WTC11 (cell line): ENCODE data around the gene SLA2. TPM values are rescaled to one million over a fixed set of nuclear protein-coding genes. Genes with fewer than 3 reads are reported as not detected.

Source experiments
- ATAC-seq: fragments of 200-7000 bp; cut with Tn5 transposase; 2 replicates; pipeline ENCODE4 v1.10.0; 2021; ENCODE audit warnings: mild to moderate bottlenecking, moderate library complexity
- CTCF ChIA-PET: fragments of 300-600 bp; sonication (Branson Sonifier 250); formaldehyde crosslinking; loops from one replicate; lab custom pipeline; 2021; ENCODE audit warnings: antibody characterized with exemption; lab: Charles Lee
- POLR2A ChIA-PET: fragments of 350-600 bp; sonication (Branson Sonifier 250); formaldehyde crosslinking; loops from one replicate; lab custom pipeline; 2021; ENCODE audit warnings: antibody characterized with exemption; lab: Charles Lee
- DNase-seq: peaks from one replicate; pipeline ENCODE4 v3.0.0; 2021; ENCODE audit warnings: low spot score
- H3K27ac Mint-ChIP-seq: 2 replicates; pipeline ENCODE4 v1.8.0; 2021; ENCODE audit warnings: mixed read lengths
- H3K27me3 Mint-ChIP-seq: 2 replicates; pipeline ENCODE4 v1.8.0; 2021; ENCODE audit warnings: low read depth, mild to moderate bottlenecking, moderate library complexity, mixed read lengths
- H3K36me3 Mint-ChIP-seq: 2 replicates; pipeline ENCODE4 v1.8.0; 2021; ENCODE audit warnings: mixed read lengths
- H3K4me1 Mint-ChIP-seq: 2 replicates; pipeline ENCODE4 v1.8.0; 2022; ENCODE audit warnings: mixed read lengths
- H3K4me3 Mint-ChIP-seq: 2 replicates; pipeline ENCODE4 v1.8.0; 2021; ENCODE audit warnings: mild to moderate bottlenecking, moderate library complexity, mixed read lengths
- H3K9me3 Mint-ChIP-seq: 2 replicates; pipeline ENCODE4 v1.8.0; 2021; ENCODE audit warnings: mixed read lengths
- CBFB ChIP-seq: sonication (generic); formaldehyde crosslinking; IDR thresholded peaks from 2 replicates; pipeline ENCODE4 v1.8.1; 2022; ENCODE audit warnings: mild to moderate bottlenecking, low read depth, missing genetic modification reagents
- CREM ChIP-seq: sonication (generic); formaldehyde crosslinking; IDR thresholded peaks from 2 replicates; pipeline ENCODE4 v1.8.1; 2022; ENCODE audit warnings: mild to moderate bottlenecking, missing genetic modification reagents, moderate library complexity
- FOXJ3 ChIP-seq: sonication (generic); formaldehyde crosslinking; IDR thresholded peaks from 2 replicates; pipeline ENCODE4 v1.9.0; 2021; ENCODE audit warnings: missing genetic modification reagents, mild to moderate bottlenecking, borderline replicate concordance
- FOXK1 ChIP-seq: sonication (generic); formaldehyde crosslinking; IDR thresholded peaks from 2 replicates; pipeline ENCODE4 v1.8.0; 2022; ENCODE audit warnings: mild to moderate bottlenecking, moderate library complexity, missing genetic modification reagents
- FOXP1 ChIP-seq: sonication (generic); formaldehyde crosslinking; IDR thresholded peaks from 2 replicates; pipeline ENCODE4 v1.8.0; 2022; ENCODE audit warnings: missing genetic modification reagents, mild to moderate bottlenecking, moderate library complexity, borderline replicate concordance
- GRHL2 ChIP-seq: fragments of 250-450 bp; sonication (Bioruptor Pico); IDR thresholded peaks from 2 replicates; pipeline ENCODE4 v1.8.0; 2022; ENCODE audit warnings: mild to moderate bottlenecking, moderate library complexity; ENCODE audit not compliant: insufficient replicate concordance, severe bottlenecking
- IRF2 ChIP-seq: sonication (generic); formaldehyde crosslinking; IDR thresholded peaks from 2 replicates; pipeline ENCODE4 v1.8.0; 2022; ENCODE audit warnings: low read depth, missing genetic modification reagents, borderline replicate concordance
- JUN ChIP-seq: sonication (generic); formaldehyde crosslinking; IDR thresholded peaks from 2 replicates; pipeline ENCODE4 v1.8.0; 2023; ENCODE audit warnings: mild to moderate bottlenecking, missing genetic modification reagents
- MXD4 ChIP-seq: fragments of 250-450 bp; sonication (Bioruptor Pico); IDR thresholded peaks from 2 replicates; pipeline ENCODE4 v1.8.0; 2021; ENCODE audit warnings: mild to moderate bottlenecking, moderate library complexity, borderline replicate concordance
- NFYB ChIP-seq: sonication (generic); formaldehyde crosslinking; conservative IDR thresholded peaks from 2 replicates; pipeline ENCODE4 v1.8.0; 2022; ENCODE audit warnings: low read depth, missing genetic modification reagents
- NR2C2 ChIP-seq: sonication (generic); formaldehyde crosslinking; IDR thresholded peaks from 2 replicates; pipeline ENCODE4 v1.8.0; 2022; ENCODE audit warnings: mild to moderate bottlenecking, missing genetic modification reagents
- RELA ChIP-seq: sonication (generic); formaldehyde crosslinking; IDR thresholded peaks from 2 replicates; pipeline ENCODE4 v1.8.1; 2022; ENCODE audit warnings: missing genetic modification reagents, mild to moderate bottlenecking, borderline replicate concordance
- SMAD4 ChIP-seq: sonication (generic); formaldehyde crosslinking; IDR thresholded peaks from 2 replicates; pipeline ENCODE4 v1.8.0; 2022; ENCODE audit warnings: mild to moderate bottlenecking, missing genetic modification reagents
- TEAD4 ChIP-seq: sonication (generic); formaldehyde crosslinking; IDR thresholded peaks from 2 replicates; pipeline ENCODE4 v1.8.0; 2022; ENCODE audit warnings: mild to moderate bottlenecking, missing genetic modification reagents
- ZNF317 ChIP-seq: sonication (generic); formaldehyde crosslinking; IDR thresholded peaks from 2 replicates; pipeline ENCODE4 v1.8.1; 2023; ENCODE audit warnings: low read depth, mild to moderate bottlenecking, moderate library complexity, missing genetic modification reagents, borderline replicate concordance
- ZNF396 ChIP-seq: fragments of 250-450 bp; sonication (Bioruptor Pico); IDR thresholded peaks from 2 replicates; pipeline ENCODE4 v1.8.0; 2021; ENCODE audit warnings: mild to moderate bottlenecking, moderate library complexity, borderline replicate concordance
- ZNF512 ChIP-seq: sonication (generic); formaldehyde crosslinking; IDR thresholded peaks from 2 replicates; pipeline ENCODE4 v1.8.1; 2022; ENCODE audit warnings: missing genetic modification reagents, borderline replicate concordance
- total RNA-seq: library from RNA; stranded (reverse); gene quantifications from 3 replicates; pipeline ENCODE4 v1.2.3, GENCODE V29; 2021
- TF ChIP-seq, protein P1 (sequence below): sonication (generic); formaldehyde crosslinking; IDR thresholded peaks from 2 replicates; pipeline ENCODE4 v1.8.0; 2023; ENCODE audit warnings: missing genetic modification reagents, mild to moderate bottlenecking, borderline replicate concordance
- TF ChIP-seq, protein P2 (sequence below): fragments of 250-450 bp; sonication (Bioruptor Pico); IDR thresholded peaks from 2 replicates; pipeline ENCODE4 v1.9.0; 2021; ENCODE audit warnings: mild to moderate bottlenecking
- TF ChIP-seq, protein P3 (sequence below): fragments of 250-450 bp; sonication (Bioruptor Pico); IDR thresholded peaks from 2 replicates; pipeline ENCODE4 v1.9.0; 2021; ENCODE audit warnings: mild to moderate bottlenecking, borderline replicate concordance

Gene SLA2
- total RNA-seq, 1 experiment from 2014 or later = 0.17 TPM

DNA sequence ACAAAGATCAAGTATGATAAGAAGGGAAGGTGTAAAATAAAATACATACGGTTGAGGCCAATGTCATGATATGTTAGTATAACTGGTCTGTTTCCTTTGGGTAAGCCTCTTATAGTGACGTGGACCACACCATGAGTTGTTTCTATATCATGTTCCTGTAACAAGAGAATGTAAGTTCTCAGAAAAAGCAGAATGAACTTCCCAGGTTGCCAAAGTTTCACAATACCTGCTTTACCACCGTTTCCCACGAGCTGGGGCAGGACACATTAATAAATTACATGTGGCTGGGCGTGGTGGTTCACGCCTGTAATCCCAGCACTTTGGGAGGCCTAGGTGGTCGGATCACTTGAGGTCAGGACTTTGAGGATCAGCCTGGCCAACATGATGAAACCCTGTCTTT lies 42.6 kb upstream of the SLA2 start (continued):
- TF ChIP-seq, protein P1, sequence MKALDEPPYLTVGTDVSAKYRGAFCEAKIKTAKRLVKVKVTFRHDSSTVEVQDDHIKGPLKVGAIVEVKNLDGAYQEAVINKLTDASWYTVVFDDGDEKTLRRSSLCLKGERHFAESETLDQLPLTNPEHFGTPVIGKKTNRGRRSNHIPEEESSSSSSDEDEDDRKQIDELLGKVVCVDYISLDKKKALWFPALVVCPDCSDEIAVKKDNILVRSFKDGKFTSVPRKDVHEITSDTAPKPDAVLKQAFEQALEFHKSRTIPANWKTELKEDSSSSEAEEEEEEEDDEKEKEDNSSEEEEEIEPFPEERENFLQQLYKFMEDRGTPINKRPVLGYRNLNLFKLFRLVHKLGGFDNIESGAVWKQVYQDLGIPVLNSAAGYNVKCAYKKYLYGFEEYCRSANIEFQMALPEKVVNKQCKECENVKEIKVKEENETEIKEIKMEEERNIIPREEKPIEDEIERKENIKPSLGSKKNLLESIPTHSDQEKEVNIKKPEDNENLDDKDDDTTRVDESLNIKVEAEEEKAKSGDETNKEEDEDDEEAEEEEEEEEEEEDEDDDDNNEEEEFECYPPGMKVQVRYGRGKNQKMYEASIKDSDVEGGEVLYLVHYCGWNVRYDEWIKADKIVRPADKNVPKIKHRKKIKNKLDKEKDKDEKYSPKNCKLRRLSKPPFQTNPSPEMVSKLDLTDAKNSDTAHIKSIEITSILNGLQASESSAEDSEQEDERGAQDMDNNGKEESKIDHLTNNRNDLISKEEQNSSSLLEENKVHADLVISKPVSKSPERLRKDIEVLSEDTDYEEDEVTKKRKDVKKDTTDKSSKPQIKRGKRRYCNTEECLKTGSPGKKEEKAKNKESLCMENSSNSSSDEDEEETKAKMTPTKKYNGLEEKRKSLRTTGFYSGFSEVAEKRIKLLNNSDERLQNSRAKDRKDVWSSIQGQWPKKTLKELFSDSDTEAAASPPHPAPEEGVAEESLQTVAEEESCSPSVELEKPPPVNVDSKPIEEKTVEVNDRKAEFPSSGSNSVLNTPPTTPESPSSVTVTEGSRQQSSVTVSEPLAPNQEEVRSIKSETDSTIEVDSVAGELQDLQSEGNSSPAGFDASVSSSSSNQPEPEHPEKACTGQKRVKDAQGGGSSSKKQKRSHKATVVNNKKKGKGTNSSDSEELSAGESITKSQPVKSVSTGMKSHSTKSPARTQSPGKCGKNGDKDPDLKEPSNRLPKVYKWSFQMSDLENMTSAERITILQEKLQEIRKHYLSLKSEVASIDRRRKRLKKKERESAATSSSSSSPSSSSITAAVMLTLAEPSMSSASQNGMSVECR (CRISPR knock-in tag) = no peak
- no peak for TF ChIP-seq ZNF396 (CRISPR knock-in tag)
- TF ChIP-seq, protein P2, sequence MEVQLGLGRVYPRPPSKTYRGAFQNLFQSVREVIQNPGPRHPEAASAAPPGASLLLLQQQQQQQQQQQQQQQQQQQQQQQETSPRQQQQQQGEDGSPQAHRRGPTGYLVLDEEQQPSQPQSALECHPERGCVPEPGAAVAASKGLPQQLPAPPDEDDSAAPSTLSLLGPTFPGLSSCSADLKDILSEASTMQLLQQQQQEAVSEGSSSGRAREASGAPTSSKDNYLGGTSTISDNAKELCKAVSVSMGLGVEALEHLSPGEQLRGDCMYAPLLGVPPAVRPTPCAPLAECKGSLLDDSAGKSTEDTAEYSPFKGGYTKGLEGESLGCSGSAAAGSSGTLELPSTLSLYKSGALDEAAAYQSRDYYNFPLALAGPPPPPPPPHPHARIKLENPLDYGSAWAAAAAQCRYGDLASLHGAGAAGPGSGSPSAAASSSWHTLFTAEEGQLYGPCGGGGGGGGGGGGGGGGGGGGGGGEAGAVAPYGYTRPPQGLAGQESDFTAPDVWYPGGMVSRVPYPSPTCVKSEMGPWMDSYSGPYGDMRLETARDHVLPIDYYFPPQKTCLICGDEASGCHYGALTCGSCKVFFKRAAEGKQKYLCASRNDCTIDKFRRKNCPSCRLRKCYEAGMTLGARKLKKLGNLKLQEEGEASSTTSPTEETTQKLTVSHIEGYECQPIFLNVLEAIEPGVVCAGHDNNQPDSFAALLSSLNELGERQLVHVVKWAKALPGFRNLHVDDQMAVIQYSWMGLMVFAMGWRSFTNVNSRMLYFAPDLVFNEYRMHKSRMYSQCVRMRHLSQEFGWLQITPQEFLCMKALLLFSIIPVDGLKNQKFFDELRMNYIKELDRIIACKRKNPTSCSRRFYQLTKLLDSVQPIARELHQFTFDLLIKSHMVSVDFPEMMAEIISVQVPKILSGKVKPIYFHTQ (CRISPR knock-in tag) = no peak
- TF ChIP-seq, all 79 proteins: peak for 0

DNA sequence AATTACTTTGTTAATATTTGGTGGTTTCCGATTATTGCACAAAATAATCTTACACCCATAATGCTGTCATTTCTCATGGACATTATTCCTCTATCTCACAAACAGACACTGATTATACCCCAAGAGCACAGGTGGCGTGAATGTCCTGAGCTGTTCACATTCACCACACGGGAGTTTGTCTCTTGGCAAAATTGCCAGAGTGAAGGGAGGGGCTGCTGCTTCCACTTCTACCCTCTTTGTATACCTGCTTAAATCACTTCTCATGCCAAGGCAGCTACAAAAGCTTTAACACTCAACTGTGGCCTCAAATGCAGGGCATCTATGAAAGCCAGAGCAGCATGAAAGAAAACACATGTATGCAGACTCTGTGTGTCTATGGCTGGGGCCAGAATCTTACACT lies 41.9 kb upstream of the SLA2 start:
- TF ChIP-seq GRHL2 = no peak
- Mint-ChIP-seq H3K27me3 (no peaks in the 10 kb centered on the region), H3K4me1 (no peaks in the 10 kb centered on the region), H3K9me3 (no peaks in the 10 kb centered on the region), H3K4me3 (no peak overlapping the region), H3K36me3 (0 out of 2 replicates have a peak, but pooled peaks cover 3% of the 10 kb centered on the region), H3K27ac (no peak overlapping the region)
- ATAC-seq = no peak
- DNase-seq = no peak
- POLR2A ChIA-PET = no interaction called here
- CTCF ChIA-PET = interaction anchor here (0.6 kb wide), 1 partner anchor 10 kb away, joined by 5 read pairs; no protein-coding TSS in a partner anchor

GRCh38 chr20:36686944-36687343 lies 40.9 kb upstream of the SLA2 start:
- Mint-ChIP-seq H3K27ac (no peak overlapping the region), H3K36me3 (peaks cover 8% of the 10 kb centered on the region), H3K4me3 (no peak overlapping the region), H3K27me3 (no peaks in the 10 kb centered on the region), H3K9me3 (no peaks in the 10 kb centered on the region), H3K4me1 (no peaks in the 10 kb centered on the region)
- POLR2A ChIA-PET = no interaction called here
- CTCF ChIA-PET = no interaction called here
- DNase-seq (no peak), ATAC-seq (no peak)
- TF ChIP-seq ZNF317 (CRISPR knock-in tag) (no peak), RELA (CRISPR knock-in tag) (no peak), TEAD4 (CRISPR knock-in tag) (no peak), ZNF512 (CRISPR knock-in tag) (no peak), IRF2 (no peak), MXD4 (CRISPR knock-in tag) (no peak), FOXJ3 (CRISPR knock-in tag) (no peak), FOXP1 (CRISPR knock-in tag) (no peak), NR2C2 (no peak), JUN (CRISPR knock-in tag) (no peak), SMAD4 (CRISPR knock-in tag) (no peak), FOXK1 (CRISPR knock-in tag) (no peak), CREM (no peak), CBFB (no peak), NFYB (CRISPR knock-in tag) (no peak)
- TF ChIP-seq, protein P3, sequence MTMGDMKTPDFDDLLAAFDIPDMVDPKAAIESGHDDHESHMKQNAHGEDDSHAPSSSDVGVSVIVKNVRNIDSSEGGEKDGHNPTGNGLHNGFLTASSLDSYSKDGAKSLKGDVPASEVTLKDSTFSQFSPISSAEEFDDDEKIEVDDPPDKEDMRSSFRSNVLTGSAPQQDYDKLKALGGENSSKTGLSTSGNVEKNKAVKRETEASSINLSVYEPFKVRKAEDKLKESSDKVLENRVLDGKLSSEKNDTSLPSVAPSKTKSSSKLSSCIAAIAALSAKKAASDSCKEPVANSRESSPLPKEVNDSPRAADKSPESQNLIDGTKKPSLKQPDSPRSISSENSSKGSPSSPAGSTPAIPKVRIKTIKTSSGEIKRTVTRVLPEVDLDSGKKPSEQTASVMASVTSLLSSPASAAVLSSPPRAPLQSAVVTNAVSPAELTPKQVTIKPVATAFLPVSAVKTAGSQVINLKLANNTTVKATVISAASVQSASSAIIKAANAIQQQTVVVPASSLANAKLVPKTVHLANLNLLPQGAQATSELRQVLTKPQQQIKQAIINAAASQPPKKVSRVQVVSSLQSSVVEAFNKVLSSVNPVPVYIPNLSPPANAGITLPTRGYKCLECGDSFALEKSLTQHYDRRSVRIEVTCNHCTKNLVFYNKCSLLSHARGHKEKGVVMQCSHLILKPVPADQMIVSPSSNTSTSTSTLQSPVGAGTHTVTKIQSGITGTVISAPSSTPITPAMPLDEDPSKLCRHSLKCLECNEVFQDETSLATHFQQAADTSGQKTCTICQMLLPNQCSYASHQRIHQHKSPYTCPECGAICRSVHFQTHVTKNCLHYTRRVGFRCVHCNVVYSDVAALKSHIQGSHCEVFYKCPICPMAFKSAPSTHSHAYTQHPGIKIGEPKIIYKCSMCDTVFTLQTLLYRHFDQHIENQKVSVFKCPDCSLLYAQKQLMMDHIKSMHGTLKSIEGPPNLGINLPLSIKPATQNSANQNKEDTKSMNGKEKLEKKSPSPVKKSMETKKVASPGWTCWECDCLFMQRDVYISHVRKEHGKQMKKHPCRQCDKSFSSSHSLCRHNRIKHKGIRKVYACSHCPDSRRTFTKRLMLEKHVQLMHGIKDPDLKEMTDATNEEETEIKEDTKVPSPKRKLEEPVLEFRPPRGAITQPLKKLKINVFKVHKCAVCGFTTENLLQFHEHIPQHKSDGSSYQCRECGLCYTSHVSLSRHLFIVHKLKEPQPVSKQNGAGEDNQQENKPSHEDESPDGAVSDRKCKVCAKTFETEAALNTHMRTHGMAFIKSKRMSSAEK (CRISPR knock-in tag) = no peak
